ENCODE results near the gene NABP1.

The NABP1 gene

GRCh38 chr2:191645032-191645431, 32.9 kb upstream of the NABP1 start:
- CTCF ChIA-PET: no interaction called here
- no peak overlapping the region for H3K4me3 ChIP-seq (ENCODE audit: low read depth, low read length)
- TF ChIP-seq, protein P1, sequence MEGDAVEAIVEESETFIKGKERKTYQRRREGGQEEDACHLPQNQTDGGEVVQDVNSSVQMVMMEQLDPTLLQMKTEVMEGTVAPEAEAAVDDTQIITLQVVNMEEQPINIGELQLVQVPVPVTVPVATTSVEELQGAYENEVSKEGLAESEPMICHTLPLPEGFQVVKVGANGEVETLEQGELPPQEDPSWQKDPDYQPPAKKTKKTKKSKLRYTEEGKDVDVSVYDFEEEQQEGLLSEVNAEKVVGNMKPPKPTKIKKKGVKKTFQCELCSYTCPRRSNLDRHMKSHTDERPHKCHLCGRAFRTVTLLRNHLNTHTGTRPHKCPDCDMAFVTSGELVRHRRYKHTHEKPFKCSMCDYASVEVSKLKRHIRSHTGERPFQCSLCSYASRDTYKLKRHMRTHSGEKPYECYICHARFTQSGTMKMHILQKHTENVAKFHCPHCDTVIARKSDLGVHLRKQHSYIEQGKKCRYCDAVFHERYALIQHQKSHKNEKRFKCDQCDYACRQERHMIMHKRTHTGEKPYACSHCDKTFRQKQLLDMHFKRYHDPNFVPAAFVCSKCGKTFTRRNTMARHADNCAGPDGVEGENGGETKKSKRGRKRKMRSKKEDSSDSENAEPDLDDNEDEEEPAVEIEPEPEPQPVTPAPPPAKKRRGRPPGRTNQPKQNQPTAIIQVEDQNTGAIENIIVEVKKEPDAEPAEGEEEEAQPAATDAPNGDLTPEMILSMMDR (IDR thresholded peaks at IDR 0.05; ENCODE audit: insufficient read depth, low read length, missing control alignments): no peak
- DNase-seq (ENCODE audit: low read depth, low spot score): no peak
- POLR2A ChIA-PET: interaction anchor here (1.0 kb wide), 1 partner anchor 32 kb away, joined by 4 read pairs; the partner anchor contains the start of gene NABP1

- DNase-seq (ENCODE audit: low read depth, low spot score): no peak
- ChIA-PET CTCF (no interaction called here), POLR2A (interaction anchor here (1.0 kb wide), 1 partner anchor 32 kb away, joined by 4 read pairs; the partner anchor contains the start of gene NABP1)
Observed at GRCh38 chr2:191645434-191646162, 32.3 kb upstream of the NABP1 start.

DNA sequence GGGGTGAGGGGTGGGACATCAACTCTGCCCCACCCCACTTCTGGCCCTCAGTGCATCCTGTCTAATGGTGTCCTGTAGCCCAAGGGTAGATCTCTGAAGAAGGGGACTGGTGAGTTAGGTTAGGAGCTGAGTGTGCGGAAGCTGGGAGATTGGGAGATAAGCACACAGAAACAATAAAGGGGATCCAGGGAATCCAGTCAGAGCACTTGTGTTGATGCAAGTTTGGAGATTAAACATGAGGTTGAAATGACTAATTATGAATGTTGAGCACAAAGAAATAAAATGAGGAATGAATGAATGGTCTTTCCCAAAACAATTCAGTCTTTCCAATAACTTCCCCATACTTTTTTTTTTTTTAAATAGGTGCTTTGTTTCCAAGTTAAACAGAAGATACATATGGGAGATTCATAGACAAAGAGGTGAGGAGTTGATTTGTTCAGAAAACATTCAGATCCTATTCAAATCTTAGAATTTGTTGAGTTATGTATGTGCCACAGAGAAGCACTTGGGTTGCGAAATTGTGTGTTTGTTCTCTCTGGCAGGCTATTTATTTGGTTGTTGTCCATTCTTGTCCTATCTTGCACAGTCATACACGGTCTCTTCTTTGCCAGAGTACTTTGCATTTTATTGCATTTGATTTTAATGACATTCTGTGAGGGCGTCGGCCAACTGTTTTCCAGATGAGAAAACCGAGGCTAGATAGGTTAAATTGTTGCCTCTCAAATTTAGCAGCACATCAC, 31.6 kb upstream of the NABP1 start:
- DNase-seq (ENCODE audit: low read depth, low spot score): no peak
- ChIA-PET CTCF (no interaction called here), POLR2A (interaction anchor here (0.7 to 1.0 kb wide), 2 partner anchors 8 to 31 kb away, joined by 3 to 4 read pairs; partner anchors contain the start of gene NABP1)
- TF ChIP-seq, protein P1 (IDR thresholded peaks at IDR 0.05; ENCODE audit: insufficient read depth, low read length, missing control alignments): no peak
- no peak overlapping the region for H3K4me3 ChIP-seq (ENCODE audit: low read depth, low read length)

More at GRCh38 chr2:191645434-191646162, 32.3 kb upstream of the NABP1 start:
- TF ChIP-seq, protein P1 (IDR thresholded peaks at IDR 0.05; ENCODE audit: insufficient read depth, low read length, missing control alignments): no peak
- no peak overlapping the region for H3K4me3 ChIP-seq (ENCODE audit: low read depth, low read length)

GRCh38 chr2:191649519-191649918, 28.4 kb upstream of the NABP1 start:
- TF ChIP-seq, protein P1 (IDR thresholded peaks at IDR 0.05; ENCODE audit: insufficient read depth, low read length, missing control alignments): no peak
- DNase-seq (ENCODE audit: low read depth, low spot score): no peak
- ChIA-PET CTCF (no interaction called here), POLR2A (no interaction called here)
- H3K4me3 ChIP-seq (ENCODE audit: low read depth, low read length): no peak overlapping the region

DNA sequence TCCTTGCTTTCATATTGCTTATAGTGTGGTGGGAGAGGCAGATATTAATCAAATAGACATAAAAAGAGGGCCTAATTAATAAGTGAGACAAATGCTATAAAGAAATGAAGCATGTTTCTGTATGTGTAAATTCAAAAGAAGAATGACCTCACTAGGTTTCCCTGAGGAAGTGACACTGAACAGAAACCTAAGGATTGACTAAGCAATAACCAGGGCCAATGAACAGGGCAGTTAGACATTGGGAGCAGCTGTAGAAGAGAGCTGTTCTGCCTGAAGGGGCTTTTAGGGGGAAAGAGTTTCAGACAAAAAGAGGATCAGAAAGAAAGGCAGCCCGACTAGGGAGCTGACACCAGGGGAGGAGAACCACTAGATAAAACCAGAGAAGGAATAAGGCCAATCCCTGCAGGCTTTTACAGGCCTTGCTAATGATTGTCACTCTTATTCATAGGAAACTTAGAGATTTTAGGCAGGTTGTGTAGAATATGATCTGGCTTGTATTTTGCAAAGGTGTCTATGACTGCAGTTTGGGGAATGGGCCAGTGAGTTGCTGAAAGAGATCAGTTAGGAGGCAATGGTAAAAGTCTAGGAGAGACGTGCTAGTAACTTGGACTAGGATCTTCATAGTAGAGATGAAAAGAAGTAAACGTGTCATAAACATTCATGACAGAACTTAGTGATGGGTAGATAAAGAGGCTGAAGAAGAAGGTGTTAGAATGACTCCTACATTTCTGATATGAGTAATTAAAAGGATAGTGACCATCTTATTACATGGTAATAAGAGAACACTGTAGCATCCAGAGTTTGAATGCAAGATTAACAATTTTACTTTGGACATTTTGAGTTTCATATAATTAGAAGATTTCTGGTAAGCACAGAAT, 26.8 kb upstream of the NABP1 start:
- POLR2A ChIA-PET: no interaction called here
- no peak for DNase-seq (ENCODE audit: low read depth, low spot score)
- CTCF ChIA-PET: no interaction called here
- no peak overlapping the region for H3K4me3 ChIP-seq (ENCODE audit: low read depth, low read length)
- TF ChIP-seq, protein P1 (IDR thresholded peaks at IDR 0.05; ENCODE audit: insufficient read depth, low read length, missing control alignments): no peak
